Measurements from ENCODE around the gene PLA2G6. TPM values are rescaled to one million over a fixed set of nuclear protein-coding genes. Genes with fewer than 3 reads are reported as not detected.

PLA2G6 gene
- polyA plus RNA-seq, 1 donor = 71.1 TPM

DNA sequence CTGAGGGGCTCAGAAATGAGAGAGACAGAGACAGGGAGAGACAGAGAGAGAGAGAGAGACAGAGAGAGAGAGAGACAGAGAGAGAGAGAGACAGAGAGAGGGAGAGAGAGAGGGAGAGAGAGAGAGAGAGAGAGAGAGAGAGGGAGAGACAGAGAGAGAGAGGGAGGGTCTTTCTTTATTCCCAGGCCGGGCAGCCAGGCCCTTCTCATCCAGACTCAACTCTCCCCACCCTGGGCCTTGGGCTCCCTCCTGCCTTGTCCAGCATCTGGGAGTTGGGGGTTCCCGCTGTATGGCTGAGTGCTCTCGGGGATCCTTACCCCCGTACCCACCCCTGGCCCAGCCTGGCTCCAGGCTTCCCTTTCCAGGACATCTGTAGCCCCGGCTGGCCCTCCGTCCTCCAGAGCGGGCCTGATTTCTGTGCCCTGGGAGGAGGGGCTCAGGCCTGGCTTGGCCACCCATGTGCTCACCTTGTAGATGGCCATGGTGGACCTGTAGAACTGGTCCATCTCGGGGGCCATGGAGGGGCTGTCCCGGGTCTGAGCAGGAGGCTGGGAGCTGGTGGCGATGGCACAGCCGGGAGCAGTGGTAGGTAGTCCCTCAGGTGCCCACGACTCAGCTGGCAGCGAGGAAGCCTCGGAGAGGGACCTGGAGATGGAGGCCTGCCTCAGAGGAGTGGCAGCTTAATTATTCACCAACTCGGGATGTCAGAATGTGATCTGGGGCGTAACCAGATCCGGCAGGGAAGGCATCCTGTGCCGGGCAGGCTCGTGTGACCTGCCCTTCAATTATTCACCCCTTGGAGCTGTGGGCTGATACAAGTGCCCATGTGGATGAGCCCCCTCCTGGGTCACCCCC, 71.4 kb downstream of the PLA2G6 start, which contains the start of gene BAIAP2L2:
Gene BAIAP2L2 (minus strand): TSS at position 677 of the 855 bp plus-strand sequence. CDS start 159 bp downstream, at position 518.
- Histone ChIP-seq H3K4me3 (ENCODE audit: low read length) (peak within 1 kb of the TSS; percentile 73), H3K4me1 (ENCODE audit: control insufficient read depth, insufficient read depth, low read length) (peaks cover 56% of the 10 kb centered on the region), H3K27ac (ENCODE audit: low read length) (peak within 1 kb of the TSS; percentile 100), H3K27me3 (ENCODE audit: control insufficient read depth, insufficient read depth, low read length) (no peaks in the 10 kb centered on the region), H3K36me3 (ENCODE audit: control insufficient read depth, insufficient read depth, low read length) (peaks cover 35% of the 10 kb centered on the region), H3K9me3 (ENCODE audit: control insufficient read depth, low read depth, low read length) (peaks cover 2% of the 10 kb centered on the region)
- peak; percentile 87 to 94 for DNase-seq
- no CpG with 5 or more reads among the region's 19 CpGs for WGBS (ENCODE audit: insufficient coverage, low lambda C conversion rate)

DNA sequence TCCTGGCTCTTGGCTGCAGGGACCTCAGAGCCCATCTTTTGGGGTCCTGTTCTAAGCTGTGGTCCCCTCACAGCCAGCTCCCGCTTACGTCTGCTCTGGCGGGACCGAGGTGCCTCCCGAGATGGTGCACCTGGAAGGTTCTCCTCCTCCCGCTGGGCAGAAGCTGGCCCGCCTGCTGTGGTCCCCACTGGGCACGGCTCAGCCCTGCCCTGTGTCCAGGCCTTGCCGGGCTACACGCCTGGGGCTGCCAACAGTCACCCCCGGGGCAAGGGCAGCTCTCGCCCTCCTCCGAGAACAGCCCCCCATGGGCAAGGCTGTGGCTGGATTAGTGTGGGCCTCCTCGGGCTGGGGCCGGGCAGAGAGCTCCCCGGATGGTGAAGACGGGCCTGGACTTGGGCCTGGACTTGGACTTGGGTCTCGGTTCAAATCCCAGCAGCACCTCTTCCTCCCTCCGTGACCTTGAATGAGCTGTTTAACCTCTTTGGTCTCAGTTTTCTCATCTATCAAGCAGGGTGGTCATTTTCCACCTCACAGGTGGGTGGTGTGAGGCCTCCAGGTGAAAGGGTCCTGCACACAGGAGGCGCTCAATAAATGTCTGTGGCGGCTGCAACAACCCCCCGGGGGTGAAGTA, 72.1 kb downstream of the PLA2G6 start:
- Histone ChIP-seq H3K36me3 (ENCODE audit: control insufficient read depth, insufficient read depth, low read length) (peaks cover 37% of the 10 kb centered on the region), H3K27ac (ENCODE audit: low read length) (peak overlapping the region; percentile 100), H3K4me3 (ENCODE audit: low read length) (peak overlapping the region; percentile 73), H3K27me3 (ENCODE audit: control insufficient read depth, insufficient read depth, low read length) (no peaks in the 10 kb centered on the region), H3K4me1 (ENCODE audit: control insufficient read depth, insufficient read depth, low read length) (peaks cover 56% of the 10 kb centered on the region), H3K9me3 (ENCODE audit: control insufficient read depth, low read depth, low read length) (peaks cover 2% of the 10 kb centered on the region)
- WGBS (ENCODE audit: insufficient coverage, low lambda C conversion rate) = no CpG with 5 or more reads among the region's 22 CpGs
- peak in 1 of 2 donors; percentile 82 for DNase-seq

- Histone ChIP-seq H3K36me3 (ENCODE audit: control insufficient read depth, insufficient read depth, low read length) (peaks cover 42% of the 10 kb centered on the region), H3K4me3 (ENCODE audit: low read length) (no peak overlapping the region), H3K4me1 (ENCODE audit: control insufficient read depth, insufficient read depth, low read length) (peaks cover 54% of the 10 kb centered on the region), H3K27me3 (ENCODE audit: control insufficient read depth, insufficient read depth, low read length) (no peaks in the 10 kb centered on the region), H3K9me3 (ENCODE audit: control insufficient read depth, low read depth, low read length) (peaks cover 2% of the 10 kb centered on the region), H3K27ac (ENCODE audit: low read length) (peak overlapping the region; percentile 100)
- no CpG with 5 or more reads among the region's 15 CpGs for WGBS (ENCODE audit: insufficient coverage, low lambda C conversion rate)
- DNase-seq = peak in 1 of 2 donors; percentile 48
These were observed 72.9 kb downstream of the PLA2G6 start for GRCh38 chr22:38108561-38109319.

GRCh38 chr22:38107692-38108515, 73.7 kb downstream of the PLA2G6 start:
- Histone ChIP-seq H3K27me3 (ENCODE audit: control insufficient read depth, insufficient read depth, low read length) (no peaks in the 10 kb centered on the region), H3K4me1 (ENCODE audit: control insufficient read depth, insufficient read depth, low read length) (peaks cover 50% of the 10 kb centered on the region), H3K9me3 (ENCODE audit: control insufficient read depth, low read depth, low read length) (peaks cover 2% of the 10 kb centered on the region), H3K36me3 (ENCODE audit: control insufficient read depth, insufficient read depth, low read length) (peaks cover 45% of the 10 kb centered on the region), H3K4me3 (ENCODE audit: low read length) (no peak overlapping the region), H3K27ac (ENCODE audit: low read length) (peak overlapping the region; percentile 100)
- WGBS (ENCODE audit: insufficient coverage, low lambda C conversion rate) = no CpG with 5 or more reads among the region's 17 CpGs
- DNase-seq = peak; percentile 85 to 95

DNA sequence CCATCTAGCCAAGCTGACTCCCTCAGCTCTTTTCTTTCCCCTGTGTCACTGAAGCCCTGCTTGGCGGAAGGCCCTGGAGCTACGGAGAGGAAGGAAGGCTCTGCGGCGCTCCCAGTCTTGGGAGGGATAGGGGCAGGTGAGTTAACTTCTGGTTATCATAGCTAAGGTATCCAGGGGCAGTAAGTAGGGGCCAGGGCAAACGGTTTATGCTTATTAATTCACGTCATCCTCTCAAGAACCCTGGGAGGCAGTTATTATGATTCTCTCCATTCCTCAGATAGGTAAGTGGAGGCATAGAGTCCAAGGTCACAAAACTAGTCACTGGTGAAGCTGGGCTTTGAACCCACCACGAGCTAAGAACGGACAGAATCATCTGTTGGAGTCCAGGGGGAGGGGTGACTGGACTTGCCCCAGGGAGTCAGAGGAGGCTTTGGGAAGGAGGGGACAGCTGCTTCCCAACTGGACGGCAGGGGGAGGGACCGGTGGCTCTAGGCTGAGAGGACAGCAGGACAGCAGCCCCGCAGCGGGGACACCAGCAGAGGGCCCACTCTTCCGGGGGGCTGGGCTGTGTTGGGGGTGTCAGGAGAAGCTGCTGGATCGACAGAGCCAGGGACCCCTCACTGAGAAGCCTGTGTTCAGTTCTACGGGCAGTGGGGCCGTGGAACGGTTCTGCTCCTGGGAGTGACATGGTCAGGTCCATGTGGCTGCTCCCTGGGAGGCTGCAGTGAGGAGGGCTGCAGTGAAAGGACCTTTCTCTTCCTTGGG, 74.6 kb downstream of the PLA2G6 start:
- Histone ChIP-seq H3K27me3 (ENCODE audit: control insufficient read depth, insufficient read depth, low read length) (no peaks in the 10 kb centered on the region), H3K4me1 (ENCODE audit: control insufficient read depth, insufficient read depth, low read length) (peaks cover 46% of the 10 kb centered on the region), H3K27ac (ENCODE audit: low read length) (peak overlapping the region; percentile 59), H3K36me3 (ENCODE audit: control insufficient read depth, insufficient read depth, low read length) (peaks cover 45% of the 10 kb centered on the region), H3K9me3 (ENCODE audit: control insufficient read depth, low read depth, low read length) (peaks cover 2% of the 10 kb centered on the region), H3K4me3 (ENCODE audit: low read length) (no peak overlapping the region)
- no CpG with 5 or more reads among the region's 17 CpGs for WGBS (ENCODE audit: insufficient coverage, low lambda C conversion rate)
- DNase-seq = no peak

- WGBS (ENCODE audit: insufficient coverage, low lambda C conversion rate) = no CpG with 5 or more reads among the region's 6 CpGs
These were observed 77.5 kb downstream of the PLA2G6 start for GRCh38 chr22:38104084-38104483.

GRCh38 chr22:38103641-38104040, 78.0 kb downstream of the PLA2G6 start:
- DNase-seq = no peak
- peaks cover 33% of the 10 kb centered on the region for H3K4me1 ChIP-seq (ENCODE audit: control insufficient read depth, insufficient read depth, low read length)
- WGBS (ENCODE audit: insufficient coverage, low lambda C conversion rate) = 75% methylated on average over 4 of the region's 8 CpGs
- no peak overlapping the region for H3K4me3 ChIP-seq (ENCODE audit: low read length)
- H3K36me3 ChIP-seq (ENCODE audit: control insufficient read depth, insufficient read depth, low read length) = peaks cover 51% of the 10 kb centered on the region
- H3K9me3 ChIP-seq (ENCODE audit: control insufficient read depth, low read depth, low read length) = no peaks in the 10 kb centered on the region
- H3K27me3 ChIP-seq (ENCODE audit: control insufficient read depth, insufficient read depth, low read length) = no peaks in the 10 kb centered on the region
- H3K27ac ChIP-seq (ENCODE audit: low read length) = no peak overlapping the region

More at GRCh38 chr22:38104084-38104483, 77.5 kb downstream of the PLA2G6 start:
- Histone ChIP-seq H3K36me3 (ENCODE audit: control insufficient read depth, insufficient read depth, low read length) (peaks cover 54% of the 10 kb centered on the region), H3K27me3 (ENCODE audit: control insufficient read depth, insufficient read depth, low read length) (no peaks in the 10 kb centered on the region), H3K4me1 (ENCODE audit: control insufficient read depth, insufficient read depth, low read length) (peaks cover 33% of the 10 kb centered on the region), H3K9me3 (ENCODE audit: control insufficient read depth, low read depth, low read length) (no peaks in the 10 kb centered on the region), H3K4me3 (ENCODE audit: low read length) (no peak overlapping the region), H3K27ac (ENCODE audit: low read length) (no peak overlapping the region)
- no peak for DNase-seq

DNA sequence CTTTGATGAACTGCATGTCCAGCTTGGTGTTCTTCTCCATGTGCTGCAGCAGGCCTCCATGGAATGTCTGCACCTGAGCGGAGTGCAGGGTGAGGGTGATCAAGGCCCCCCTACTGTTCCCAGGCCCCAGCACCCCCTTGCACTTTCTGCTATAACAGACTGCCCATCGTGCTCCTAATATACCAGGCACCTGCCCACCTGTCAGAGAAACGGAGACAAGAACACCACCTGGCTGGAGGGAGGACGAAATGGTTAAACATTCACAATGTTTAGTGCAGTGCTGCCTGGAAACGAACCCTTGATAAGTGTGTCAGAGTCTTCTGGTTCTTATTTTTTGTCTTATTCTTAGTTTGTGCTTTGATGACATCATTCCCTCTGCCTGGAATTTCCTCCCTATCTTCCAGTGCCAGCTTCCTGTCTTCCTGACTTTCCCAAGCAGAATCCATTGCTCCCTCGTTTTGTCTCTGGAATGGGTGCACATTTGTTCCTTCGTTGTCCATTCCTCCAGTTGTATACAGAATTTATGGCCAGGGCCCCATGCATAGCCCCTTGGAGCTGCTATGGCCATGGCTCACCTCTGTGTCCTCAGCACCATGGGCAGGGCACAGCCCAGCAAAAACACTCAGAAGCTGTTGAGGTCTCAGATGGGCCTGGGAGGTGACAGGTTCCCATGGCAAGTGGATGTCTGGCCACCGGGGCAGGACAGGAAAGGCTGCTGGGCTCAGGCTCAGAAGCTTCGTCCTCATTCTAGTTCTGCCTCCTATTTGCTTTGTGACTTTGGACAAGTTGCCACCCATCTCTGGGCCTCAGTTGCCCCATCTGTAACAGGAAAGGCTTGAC, 83.0 kb downstream of the PLA2G6 start:
- peak in 1 of 2 donors; percentile 82 for DNase-seq
- WGBS (ENCODE audit: insufficient coverage, low lambda C conversion rate) = 0% methylated on average over 2 of the region's 9 CpGs

More for the DNA sequence above, 83.0 kb downstream of the PLA2G6 start:
- no peaks in the 10 kb centered on the region for H3K9me3 ChIP-seq (ENCODE audit: control insufficient read depth, low read depth, low read length)
- H3K4me1 ChIP-seq (ENCODE audit: control insufficient read depth, insufficient read depth, low read length) = peaks cover 29% of the 10 kb centered on the region
- peak overlapping the region; percentile 81 for H3K27ac ChIP-seq (ENCODE audit: low read length)
- no peak overlapping the region for H3K4me3 ChIP-seq (ENCODE audit: low read length)
- no peaks in the 10 kb centered on the region for H3K27me3 ChIP-seq (ENCODE audit: control insufficient read depth, insufficient read depth, low read length)
- H3K36me3 ChIP-seq (ENCODE audit: control insufficient read depth, insufficient read depth, low read length) = peaks cover 53% of the 10 kb centered on the region
